ENCODE data around the gene ARTN.
A peak's percentile ranks its signal among the peaks of the same experiment; 100 is the strongest.

Gene ARTN

DNA sequence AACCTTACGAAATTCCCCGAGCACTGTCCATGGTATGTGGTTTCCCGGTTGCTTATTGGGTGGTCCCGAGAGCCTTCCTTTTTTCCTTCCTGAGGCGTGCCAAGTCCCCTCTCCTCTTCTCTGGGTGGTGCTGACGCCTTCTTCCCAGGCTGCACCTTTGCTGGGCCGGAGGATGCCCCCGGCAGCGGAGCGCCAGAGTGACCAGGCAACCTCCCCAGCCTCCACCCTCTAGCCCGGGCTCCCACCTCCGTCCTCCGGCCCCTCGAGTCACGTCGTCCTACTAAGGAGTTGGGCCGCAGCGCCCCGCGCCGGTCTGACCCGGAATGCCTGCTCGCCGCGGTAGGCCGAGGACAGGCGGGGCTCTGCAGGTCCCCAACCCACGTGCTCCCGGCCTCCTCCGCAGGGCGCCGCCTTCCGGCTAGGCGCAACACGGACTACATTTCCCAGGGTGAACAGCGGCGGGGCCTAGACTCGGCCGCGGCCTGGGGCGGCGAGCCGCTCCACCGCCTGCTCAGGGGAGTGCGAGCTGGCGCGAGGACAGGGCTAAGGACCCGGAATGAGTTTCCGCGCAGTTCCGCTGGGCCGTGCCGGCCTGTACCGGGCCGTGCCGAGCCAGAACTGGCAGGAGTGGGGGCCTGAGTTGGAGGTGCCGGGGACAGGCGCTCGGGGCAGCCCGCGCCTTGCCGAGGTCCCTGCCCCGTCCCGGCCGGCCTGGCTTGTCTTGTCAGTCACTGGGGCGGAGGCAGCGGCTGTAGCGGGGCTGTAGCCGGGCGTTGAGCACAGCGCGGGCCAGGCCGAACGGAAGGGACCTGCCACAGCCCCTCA is 12.8 kb downstream of the ARTN start, which contains the start of gene IPO13:
TSS of gene IPO13 (plus strand) at position 715 of the 825 bp plus-strand sequence. CDS start 651 bp downstream, outside the sequence.
- FAIRE-seq (peak; percentile 92), DNase-seq (ENCODE audit: insufficient read length, low spot score) (peak; percentile 92)

DNA sequence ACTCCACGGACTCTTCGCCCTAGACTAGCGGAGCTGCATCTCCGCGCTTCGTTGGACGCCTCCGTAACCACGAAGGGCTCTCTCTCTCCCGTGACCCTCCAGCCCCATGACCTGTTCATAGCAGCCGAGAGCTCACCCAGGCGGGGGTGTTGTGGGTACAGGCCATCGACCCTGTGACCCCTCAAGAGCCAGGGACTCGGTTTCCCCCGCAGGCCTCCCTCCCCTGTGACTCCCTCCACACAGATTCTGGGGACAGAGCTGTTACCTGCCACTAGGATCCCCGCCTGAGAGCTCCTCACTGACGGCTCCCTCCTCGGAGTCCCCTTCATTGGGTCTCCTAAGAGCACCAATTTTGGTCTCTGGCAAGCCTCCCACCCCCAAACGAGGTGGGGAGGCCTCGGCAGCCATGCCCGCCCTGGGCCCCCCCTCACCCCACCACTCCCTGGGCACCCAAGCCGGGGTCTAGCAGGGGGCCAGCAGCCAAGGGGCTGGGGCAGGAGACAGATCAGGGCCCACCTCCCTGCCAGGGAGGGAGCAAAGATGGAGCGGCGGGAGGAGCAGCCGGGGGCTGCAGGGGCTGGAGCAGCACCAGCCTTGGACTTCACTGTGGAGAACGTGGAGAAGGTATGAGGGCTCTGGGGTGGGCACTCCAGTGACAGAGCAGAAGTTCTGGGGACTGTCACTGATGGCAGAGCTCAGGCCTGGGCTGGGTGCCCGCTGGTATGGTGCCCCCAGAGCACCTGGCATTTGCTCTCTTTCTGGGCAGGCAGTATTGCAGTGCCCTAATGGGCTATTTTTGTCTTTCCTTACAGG is 13.7 kb downstream of the ARTN start:
- DNase-seq (ENCODE audit: insufficient read length, low spot score) (no peak), FAIRE-seq (no peak)

DNA sequence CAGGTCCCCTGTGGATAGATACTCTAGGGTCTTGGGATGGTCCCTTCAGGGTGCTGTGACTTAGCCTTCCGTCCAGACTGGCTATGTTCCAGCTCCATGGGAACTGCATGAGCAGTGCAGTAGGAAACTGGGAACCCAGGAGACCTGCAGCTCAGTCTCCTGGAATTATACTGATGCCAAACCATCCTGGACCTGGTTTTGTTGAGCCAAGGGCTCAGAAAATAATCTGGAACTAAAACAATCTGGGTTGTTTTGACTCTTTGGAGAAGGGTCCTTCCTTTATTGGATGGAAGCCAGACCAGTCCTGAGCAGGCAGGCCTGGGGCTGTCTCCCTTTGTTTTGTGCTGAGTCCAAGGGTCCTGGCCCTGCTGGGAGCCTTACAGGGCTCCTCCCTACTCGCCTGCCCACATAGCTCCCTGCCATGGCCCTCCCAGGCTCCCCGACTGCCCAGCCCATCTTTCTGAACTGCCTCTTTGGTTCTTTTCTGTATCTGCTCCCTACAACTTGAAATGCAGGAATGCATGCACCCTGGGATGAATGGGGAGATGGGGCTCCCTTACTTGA is 14.4 kb downstream of the ARTN start:
- FAIRE-seq (no peak), DNase-seq (ENCODE audit: insufficient read length, low spot score) (no peak)

DNA sequence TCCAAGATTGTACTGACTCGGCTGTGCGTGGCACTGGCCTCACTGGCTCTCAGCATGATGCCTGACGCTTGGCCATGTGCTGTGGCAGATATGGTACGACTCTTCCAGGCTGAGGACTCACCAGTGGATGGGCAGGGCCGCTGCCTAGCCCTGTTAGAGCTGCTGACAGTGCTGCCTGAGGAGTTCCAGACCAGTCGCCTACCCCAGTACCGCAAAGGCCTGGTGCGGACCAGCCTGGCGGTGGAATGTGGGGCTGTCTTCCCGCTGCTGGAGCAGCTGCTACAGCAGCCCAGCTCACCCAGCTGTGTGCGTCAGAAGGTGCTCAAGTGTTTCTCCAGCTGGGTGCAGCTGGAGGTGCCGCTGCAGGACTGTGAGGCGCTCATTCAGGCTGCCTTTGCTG is 16.1 kb downstream of the ARTN start:
- no peak for DNase-seq (ENCODE audit: insufficient read length, low spot score)
- FAIRE-seq: no peak

DNA sequence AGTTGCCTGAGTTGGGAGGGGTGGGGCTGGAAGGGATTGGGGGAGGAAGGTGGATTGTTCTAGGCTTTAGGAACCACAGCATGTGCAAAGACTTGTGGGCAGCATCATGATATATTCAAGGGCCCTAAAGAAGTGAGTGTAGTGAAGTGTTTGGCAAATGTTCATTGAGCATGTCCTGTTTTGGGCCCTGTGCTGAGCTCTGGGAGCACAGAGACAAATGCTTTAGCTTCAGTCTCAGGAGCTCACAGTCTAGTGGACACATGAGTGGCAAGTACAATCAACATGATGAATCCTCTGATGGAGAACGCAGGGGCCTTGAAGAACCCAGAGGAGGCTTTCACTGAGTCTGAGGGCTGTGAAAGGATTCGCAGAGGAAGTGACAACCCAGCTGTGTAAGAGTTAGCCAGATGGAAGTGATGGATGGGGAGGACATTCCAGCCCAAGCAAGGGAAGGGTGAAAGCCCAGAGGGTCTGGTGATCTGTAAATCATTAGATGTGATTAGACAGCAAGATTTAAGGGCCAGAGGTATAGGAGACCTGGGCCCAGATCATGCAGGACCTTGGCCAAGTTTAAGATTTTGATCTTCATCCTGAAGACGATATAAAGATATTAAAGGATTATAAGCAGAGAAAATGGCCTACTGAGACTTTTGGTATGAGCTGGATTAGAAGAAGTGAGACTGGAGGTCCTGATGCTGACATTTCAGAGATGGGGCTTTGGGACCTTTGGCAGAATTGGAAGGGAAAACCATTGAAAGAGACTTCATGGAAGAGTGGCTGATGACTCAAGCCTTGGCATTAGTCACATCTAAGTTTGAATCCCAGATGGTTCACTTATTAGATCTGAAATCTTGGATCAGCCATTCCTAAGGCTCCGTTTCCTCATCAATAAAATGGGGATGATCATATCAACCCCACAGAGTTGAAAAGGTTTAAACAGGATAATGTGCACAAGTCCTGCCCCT is 17.7 kb downstream of the ARTN start:
- FAIRE-seq (no peak), DNase-seq (ENCODE audit: insufficient read length, low spot score) (no peak)

DNA sequence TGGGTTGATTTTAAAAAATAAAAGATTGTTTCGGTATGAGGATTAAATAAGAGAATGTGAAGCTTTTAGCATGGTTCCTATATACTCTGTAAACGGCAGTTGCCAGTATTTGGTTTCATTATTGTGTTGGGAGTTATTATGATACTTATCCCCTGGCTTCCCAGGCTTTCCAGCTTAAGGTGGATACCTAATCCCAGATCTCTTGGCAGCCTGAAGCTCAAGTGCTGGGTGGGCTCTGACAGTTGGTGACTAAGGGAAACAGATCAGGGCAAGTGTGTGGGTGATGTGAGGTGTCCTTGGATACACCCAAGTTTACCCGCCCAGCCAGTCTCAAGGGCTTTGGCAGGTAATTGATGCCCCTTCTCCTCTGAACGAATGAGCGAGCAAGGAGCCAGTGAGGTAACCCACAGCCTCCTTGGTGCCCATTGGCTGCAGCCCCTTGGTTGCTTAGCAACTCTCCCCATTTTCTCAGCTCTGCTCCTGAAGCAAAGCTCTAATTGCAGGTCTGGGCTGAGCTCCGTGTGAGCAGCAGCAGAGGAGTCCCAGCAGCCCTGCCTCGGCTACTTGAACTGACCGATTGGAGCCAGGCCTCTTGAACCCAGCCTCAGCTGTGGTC is 19.2 kb downstream of the ARTN start:
- DNase-seq (ENCODE audit: insufficient read length, low spot score) (no peak), FAIRE-seq (no peak)

DNA sequence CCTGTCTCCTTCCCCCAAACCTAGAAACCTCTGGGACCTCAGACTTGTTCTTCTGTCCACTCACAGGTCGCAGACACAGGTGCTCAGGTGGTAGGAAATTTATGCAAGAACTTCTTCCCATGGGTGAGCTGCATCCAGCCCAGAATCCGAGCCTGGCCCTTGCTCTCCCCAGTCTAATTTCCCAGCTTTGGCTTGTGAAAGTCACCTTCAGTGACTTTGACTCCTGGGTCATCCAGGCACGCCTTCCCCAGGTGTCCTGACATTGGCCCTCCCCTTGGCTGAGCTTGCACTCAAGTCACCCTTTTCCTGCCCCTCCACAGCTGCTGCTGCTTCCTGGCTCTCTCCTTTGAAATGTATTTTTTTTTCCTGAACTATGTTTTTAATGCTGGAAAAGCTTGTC is 19.8 kb downstream of the ARTN start:
- no peak for FAIRE-seq
- DNase-seq (ENCODE audit: insufficient read length, low spot score): no peak

DNA sequence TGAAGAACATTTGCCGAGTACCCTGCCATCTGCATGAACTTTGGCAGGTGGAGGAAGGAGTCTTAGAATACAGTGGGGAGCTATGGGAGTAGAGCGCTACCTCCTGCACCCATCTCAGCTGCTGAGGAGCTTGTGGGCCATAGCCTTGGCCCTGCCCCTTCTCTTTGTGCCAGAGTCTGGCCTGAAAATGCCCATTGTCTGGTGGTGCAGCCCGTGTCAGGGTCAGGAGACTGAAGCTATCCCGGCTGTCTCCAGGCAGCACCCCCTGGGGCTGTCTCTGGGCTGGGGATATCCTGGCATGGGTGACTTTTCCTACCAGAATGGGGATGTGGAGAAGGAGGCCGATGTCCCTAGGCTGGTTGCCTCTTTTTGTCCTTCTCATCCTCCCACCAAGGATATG is 20.4 kb downstream of the ARTN start:
- no peak for DNase-seq (ENCODE audit: insufficient read length, low spot score)
- no peak for FAIRE-seq

DNA sequence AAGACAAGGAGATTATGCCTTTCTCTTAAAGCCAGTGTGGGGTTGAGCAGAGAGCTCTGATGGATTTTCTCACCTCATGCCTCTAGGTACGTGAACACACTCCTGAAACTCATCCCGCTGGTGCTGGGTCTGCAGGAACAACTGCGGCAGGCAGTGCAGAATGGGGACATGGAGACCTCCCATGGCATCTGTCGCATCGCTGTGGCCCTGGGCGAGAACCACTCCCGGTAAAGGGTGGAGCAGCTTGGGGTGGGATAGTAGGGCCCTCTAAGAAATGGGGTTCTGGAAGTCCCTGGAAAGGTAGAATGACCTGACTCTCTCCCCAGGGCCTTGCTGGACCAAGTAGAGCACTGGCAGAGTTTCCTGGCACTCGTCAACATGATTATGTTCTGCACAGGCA is 22.6 kb downstream of the ARTN start:
- no peak for FAIRE-seq
- DNase-seq (ENCODE audit: insufficient read length, low spot score): no peak

DNA sequence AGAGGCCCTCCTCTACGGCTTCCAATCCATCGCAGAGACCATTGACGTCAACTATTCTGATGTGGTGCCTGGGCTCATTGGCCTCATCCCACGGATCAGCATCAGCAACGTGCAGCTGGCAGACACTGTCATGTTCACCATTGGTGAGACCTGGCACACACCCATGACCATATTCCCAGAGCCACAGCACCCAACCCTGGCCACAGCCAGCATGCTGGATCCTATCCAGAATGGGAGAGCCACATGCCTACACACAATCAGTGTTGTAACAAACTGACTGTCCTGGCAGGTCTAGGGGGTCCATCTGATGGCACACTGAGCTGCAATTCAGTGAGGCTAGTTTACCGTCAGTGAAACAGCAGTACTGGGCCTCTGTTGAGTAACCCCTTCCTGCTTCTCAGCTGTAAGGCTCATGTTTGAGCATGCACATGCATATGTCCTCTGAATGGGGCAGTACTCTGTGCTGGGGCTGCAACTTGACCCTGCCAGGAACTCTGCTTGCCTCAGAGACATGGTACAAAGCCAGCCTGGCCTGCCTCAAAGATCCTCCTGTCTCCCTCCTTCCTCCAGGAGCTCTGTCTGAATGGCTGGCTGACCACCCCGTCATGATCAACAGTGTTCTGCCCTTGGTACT is 23.9 kb downstream of the ARTN start:
- DNase-seq (ENCODE audit: insufficient read length, low spot score) (no peak), FAIRE-seq (no peak)

DNA sequence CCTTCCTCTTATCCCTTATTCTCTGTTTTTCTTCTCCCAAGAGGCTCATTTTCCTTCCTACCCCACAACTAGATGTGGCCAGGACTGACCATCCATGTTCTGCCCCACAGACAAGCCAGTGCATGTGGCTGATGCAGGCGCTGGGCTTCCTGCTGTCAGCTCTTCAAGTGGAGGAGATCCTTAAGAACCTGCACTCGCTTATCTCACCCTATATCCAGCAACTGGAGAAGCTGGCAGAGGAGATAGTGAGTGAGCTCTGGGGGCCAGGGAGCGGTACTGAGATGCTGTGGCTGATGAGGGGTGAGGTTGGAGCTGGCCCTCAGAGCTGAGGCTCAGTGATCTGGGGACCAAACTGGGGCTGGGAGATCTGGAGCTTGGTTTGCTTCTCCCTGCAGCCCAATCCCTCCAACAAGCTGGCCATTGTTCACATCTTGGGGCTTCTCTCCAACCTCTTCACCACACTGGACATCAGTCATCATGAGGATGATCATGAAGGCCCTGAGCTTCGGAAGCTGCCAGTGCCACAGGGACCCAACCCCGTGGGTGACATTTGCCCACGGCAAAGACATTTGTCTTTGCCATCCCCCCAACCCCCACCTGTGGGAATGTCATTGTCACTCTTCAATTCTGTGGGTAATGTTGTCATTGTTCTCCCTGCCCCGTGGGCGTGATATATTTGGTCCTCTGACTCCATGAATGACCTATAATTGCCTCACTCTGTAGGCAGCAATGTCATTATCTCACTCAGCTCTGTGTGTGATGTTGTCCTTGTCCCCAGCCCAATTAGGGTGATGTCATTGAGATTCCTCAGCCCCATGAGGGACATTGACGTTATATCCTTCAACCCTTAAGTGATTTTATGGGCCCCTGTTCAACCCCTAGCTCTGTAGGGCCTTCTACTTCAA is 25.0 kb downstream of the ARTN start:
- no peak for FAIRE-seq
- DNase-seq (ENCODE audit: insufficient read length, low spot score): no peak

DNA sequence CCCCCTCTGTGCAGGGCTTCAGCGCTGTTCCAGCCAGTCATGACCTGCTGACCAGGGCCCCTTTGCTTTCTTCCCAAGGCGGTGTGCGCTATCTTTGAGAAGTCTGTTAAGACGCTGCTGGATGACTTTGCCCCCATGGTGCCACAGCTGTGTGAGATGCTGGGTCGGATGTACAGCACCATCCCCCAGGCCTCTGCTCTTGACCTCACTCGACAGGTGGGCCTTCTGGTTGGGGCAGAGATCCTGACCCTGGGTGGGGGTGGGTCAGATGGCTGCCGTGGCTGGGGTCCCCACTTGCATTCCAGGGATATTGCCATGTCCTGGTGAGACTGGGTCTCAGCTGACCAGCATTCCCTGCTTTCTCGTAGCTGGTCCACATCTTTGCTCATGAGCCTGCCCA is 27.2 kb downstream of the ARTN start:
- no peak for DNase-seq (ENCODE audit: insufficient read length, low spot score)
- FAIRE-seq: no peak

DNA sequence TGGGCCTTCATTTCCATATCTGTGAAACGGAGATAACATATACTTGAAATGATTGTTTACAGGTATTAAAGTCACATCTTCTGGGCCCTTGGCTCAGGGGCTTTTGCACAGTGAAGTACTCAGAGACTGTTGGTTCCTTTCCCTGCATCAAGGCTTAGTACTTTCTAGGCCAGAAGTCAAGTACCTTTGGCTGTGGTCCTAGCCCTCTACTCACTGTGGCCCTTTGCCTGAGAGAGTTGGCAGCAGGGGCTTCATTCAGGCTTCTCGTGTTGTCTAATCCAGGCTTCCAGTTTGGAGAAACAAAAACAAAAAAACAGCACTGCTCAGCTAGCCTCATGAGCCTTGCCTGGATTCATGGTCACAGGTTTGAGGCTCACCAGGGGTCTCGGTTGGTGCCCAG is 28.1 kb downstream of the ARTN start:
- FAIRE-seq (no peak), DNase-seq (ENCODE audit: insufficient read length, low spot score) (no peak)

DNA sequence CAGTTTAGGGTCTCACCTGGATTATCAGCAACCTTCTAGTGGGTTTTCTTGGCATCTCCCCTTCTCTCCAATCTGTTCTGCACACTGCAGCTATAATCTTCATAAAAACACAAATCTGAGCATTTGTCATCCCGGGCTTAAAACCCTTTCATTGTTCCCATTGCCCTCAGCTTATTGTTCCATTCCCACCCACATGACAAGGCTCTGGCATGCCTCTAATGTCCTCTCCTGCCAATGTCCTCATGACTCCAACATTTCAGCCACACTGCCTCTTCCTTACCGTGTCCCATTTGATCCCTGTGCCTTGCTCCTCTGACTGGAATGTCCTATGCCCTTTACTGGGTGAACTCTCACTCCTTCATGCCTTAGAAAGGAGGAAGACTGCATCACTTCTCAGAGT is 28.7 kb downstream of the ARTN start:
- DNase-seq (ENCODE audit: insufficient read length, low spot score) (no peak), FAIRE-seq (no peak)

DNA sequence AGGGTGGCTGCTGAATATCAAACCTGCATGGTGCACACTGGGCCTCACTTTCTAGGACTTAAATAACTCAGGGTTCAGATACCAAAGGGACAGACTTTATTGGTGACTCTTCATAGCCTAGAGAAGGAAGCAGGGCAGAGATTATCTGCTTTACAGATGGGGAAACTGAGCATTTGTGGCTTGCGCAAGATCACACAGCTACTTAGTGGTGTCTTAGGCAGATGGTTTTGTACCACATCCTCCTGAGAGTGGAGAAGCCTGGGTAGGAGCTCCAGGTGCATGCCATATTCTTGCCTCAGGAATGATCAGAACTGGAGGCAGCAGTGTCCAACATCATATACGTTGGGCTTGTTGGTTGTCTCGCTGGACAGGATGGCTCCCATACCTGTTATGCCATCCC is 29.4 kb downstream of the ARTN start:
- DNase-seq (ENCODE audit: insufficient read length, low spot score): no peak
- FAIRE-seq: no peak

DNA sequence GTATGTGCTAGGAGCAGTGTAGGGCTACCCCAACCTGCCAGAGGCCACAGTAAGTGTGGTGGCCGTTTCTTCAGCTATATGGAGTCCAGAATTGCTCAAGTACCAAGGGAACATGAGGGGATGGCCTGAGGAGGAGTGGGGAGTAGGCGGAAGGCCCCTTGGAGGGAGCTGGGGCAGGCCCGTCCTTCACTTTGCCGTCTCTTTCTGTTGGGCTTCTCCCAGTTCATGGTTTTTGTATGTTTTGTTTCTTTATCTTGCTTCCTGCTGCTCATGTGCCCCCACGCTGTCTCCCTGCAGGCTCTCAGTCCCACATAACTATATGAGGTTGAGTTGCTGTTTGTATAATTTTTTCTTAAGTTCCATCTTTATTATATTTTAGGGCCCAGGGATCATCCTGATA is 30.3 kb downstream of the ARTN start:
- FAIRE-seq: no peak
- no peak for DNase-seq (ENCODE audit: insufficient read length, low spot score)

DNA sequence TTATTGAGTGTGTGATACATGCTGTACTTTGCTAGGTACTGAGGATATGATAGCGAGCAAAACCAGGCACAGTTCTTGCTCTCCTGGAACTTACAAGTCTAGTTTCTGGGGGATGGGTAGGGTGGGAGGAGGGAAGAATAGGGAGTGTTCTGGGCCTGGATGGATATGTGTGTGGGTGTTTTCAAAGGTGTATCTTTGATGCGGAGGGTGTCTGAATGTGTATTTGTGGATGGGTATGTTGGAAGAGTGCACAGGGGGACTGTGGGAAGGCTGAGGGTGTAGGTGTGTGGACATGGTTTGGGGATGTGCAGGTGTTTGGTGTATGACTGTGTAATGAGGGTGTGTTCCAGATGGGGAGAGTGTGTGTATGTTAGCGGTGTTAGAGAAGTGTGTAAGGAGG is 31.7 kb downstream of the ARTN start:
- no peak for FAIRE-seq
- DNase-seq (ENCODE audit: insufficient read length, low spot score): no peak

DNA sequence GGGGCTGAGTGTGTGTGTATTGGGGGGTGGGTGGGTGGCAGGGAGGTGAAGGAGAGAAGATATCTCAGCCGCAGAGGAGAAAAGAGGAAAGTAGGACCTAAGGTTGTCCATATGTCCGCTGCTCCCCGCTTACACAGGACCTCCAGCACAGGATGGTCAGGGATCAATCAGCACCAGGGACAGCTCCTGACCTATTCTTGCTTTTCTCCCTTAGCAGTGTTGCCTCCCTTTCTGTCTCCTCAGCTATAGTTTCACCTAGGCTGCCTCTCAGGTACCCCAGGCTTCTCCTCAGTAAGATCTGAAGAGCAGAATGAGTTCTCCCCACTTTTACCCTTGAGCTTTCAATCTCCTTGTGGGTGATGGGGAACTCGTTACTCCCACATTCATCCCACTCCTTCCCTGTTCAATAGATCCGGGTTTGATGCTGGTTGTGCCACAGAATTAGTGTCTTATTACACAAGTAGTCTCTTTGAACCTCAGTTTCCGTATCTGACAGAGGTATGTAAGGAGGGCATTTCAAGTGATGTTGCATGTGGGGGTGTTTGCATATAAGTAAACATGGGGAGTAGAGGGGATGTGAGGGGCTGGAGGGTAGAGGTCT is 34.8 kb downstream of the ARTN start:
- FAIRE-seq (no peak), DNase-seq (ENCODE audit: insufficient read length, low spot score) (no peak)

Measured in HTR-8/SVneo (cell line).